OCI-M2 (cell line): ENCODE data around the gene DCDC2.
"Not testable (repeated sequence)": the region's sequence is repeated elsewhere in the genome, so short reads cannot be mapped to it uniquely, and the experiment has no call there.

Experiments used
- DNase-seq: peaks from one replicate; lab custom pipeline; 2025; ENCODE audit not compliant: unreplicated experiment; lab: John Stamatoyannopoulos, UW

Gene DCDC2

DNA sequence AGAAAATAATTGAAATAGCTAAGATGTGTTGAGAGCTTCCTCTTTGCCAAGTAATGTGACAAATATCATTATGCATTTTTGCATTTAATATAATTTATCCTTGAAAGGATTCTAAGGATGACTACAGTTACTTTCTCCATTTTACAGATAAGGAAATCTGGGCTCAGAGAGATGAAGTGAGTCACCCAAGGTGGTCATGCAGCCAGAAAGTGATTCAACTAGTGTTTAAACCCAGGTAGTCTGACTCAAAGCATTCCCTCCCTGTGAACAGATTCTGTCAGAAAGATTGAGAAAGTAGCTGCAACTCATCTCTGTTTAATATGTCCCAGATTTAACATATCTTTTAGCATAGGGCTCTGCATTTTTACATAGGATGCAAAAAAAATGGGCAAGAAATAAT, 203.7 kb downstream of the DCDC2 start:
- DNase-seq: no peak

DNA sequence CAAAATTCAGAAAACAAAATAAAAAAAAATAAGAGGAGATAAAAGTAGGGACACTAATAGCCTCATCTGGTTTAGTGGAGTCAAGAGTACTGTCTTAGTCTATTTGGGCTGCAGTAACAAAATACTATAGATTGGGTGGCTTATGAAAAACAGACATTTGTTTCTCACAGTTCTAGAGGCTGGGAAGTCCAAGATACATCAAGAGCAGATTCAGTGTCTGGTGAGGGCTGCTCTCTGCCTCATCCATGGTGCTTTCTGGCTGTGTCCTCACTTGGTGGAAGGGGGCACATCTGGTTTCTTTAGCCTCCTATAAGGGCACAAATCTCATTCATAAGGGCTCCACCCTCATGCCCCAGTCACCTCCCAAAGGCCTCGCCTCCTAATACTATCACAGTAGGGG, 205.8 kb downstream of the DCDC2 start:
- no peak for DNase-seq

DNA sequence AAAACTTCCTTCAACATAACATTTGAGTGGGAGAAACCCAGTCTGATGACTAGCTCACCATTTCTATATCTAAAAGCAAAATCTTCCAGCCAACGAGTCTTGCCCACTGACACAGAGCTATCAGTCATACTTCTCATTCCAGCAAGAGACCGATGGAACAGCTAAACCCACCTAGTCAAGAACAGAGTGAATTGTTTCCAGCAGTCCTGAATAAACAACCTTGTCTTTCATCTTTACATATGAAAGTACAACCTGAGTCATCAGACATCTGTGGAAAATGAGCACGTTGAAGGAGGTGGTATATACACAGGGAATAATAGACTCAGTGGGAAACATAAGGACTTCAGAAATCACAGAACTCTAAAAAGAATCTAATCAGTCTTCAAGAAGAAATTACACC, 208.0 kb downstream of the DCDC2 start:
- no peak for DNase-seq

DNA sequence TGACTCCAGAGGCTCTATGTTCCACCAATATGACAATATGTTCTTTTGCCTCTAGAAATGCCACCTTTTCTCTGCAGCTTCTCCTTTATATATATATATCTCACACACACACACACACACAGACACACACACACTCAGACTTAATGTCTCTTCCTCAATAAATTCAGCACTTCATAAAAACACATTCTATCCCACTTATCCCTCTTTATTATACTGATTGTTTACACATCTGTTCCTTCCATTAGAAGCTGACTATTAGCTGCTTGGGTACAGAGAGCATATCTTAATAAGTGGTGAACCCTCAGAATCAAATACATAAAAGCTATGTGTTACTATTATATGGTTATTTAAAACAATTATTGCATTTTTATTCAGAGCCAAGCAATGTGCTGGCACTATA, 208.6 kb downstream of the DCDC2 start:
- no peak for DNase-seq

DNA sequence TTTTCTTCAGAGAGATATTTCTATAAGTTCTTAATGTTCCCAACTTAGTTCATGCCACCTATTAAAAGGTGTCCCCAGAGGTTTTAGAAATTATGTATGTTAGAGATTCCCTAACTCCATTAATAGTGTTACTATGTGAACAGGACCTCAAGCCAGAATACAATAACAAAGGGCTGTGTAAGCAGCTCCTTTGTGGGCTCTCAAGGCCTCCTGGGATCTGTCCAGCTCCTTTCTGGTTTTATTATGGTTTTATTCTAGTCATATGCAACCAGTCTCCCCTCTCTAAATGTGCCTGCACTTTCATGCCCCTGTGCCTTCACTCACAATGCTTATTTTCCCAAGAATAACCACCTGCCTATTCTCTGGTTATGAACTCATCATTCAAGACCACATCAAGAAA, 209.2 kb downstream of the DCDC2 start:
- DNase-seq: no peak

DNA sequence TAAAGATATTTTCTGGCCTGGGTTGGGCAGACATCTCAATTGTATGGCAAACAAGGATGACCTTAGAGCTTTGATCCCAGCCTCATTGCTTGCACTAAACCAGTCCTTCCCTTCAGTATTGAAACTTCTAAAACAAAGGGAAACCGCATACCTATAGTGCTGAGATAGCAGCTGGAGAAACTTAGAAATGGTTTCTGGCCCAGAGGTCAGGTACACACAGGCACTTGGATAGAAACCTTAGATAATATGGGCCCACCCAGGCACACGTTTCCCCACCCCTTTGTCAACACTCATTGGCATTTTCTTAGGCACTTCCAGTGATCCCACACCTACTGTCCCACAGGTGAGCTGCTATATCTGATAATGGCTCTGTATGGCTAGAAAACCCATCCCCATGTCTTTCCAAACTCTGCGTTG, 209.7 kb downstream of the DCDC2 start:
- no peak for DNase-seq

DNA sequence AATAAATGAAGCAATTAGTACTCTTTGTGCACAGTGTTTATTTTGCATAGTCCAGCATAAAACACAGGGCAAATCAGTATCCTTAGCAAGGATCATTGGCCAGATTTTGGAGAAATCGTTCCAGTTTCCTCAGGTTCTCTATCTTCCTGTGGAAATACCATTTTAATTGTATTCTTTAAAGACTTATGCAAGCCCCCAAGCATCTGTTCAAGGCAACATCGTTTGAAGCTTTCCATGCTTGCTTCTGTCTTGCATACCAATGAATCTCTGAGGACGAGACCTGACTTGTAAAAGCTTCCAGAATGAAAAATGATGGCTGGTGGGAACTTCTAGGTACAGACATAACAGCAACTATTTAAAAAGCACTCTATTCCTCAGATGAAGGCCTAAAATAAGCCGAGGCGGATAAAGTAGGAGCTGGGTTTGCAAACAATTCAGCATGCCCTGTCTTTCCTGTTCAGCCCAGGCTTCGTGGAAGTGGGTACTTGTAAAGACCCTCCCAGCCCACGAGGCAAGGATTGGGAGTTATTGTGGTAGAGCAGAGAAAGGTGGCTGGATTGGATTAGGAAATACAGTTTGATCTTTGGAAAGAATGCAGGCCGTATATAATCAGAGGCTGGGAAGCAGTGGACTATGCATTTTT, 210.2 kb downstream of the DCDC2 start:
- DNase-seq: no peak

DNA sequence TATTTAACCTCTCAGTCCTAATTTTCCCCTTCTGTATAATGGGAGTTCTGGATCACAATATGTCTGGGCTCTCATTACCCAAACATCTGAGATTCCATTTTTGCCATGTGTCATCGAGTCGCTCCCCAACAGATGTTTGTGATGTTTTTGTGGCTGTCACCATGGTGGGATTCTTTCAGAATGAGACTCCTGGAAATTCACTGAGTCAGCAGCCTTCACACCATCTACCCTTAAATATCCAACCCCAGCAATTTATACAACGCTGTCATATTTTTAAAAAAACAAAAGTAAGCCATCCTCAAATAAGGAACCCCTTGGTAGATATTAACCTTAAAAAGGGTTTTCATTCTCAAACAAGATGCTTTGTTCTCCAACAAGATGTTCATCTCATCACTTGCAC, 211.0 kb downstream of the DCDC2 start:
- DNase-seq: no peak

DNA sequence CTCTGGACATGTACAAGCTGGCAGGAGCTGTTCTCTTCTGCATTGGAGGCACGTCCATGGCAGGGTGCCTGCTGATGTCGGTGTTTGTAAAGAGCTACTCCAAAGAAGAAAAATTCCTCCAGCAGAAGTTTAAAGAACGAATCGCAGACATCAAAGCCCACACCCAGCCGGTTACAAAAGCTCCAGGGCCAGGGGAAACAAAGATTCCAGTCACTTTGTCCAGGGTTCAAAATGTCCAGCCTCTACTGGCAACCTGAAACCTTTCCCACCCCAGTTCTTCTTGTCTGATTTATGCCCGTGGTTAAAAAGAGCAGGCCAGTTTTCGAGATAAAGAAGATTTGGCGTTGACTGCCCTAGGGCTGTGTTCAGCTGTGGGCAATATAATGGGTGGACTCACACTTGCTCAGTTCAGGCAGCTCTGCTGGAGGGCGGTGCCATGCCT, 212.1 kb downstream of the DCDC2 start:
- DNase-seq: no peak

DNA sequence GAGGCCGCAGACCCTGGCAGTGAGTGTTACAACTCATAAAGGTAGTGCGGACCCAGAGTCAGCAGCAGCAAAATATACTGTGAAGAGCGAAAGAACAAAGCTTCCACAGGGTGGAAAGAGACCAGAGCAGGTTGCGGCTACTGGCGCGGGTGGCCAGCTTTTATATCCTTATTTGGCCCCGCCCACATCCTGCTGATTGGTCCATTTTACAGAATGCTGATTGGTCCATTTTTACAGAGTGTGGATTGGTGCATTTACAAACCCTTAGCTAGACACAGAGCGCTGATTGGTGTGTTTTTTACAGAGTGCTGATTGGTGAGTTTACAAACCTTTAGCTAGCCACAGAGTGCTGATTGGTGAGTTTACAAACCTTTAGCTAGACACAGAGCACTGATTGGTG, 215.1 kb downstream of the DCDC2 start:
- not testable (repeated sequence) for DNase-seq

DNA sequence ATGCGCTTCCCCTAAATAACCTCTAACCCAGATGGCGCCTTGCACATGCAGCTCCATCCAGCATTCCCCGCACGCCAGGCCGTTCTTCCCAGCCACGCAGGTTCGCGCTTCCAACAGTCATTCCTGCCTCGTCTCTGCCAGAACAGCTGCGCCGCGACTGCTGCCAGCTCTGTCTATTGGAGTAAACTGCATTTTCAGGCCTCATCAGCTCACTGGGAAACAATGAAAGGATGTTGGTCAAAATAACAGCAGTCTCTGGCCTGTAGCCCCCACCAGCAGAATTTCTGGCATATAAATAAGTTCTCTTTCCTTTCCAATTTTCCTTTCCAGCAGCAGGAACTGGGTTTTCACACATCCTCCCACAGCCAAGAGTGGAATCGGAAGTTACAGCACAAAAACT, 217.3 kb downstream of the DCDC2 start:
- no peak for DNase-seq

DNA sequence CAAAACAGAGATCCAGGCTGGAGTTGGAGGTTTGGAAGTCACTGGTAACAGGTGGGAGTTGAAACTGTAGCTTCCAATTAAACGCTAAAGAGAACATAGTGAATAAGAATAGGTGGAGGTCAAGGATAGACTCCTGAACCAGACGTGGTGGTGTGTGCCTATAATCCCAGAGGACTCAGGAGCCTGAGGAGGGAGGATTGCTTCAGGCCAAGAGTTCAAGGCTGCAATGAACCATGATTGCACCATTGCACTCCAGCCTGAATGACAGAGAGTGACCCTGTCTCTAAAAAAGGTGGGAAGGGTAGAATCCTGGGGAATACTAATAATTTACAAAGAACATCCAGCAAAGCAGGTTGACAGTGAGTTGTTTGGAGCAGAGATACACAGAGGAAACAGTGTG, 218.2 kb downstream of the DCDC2 start:
- no peak for DNase-seq

DNA sequence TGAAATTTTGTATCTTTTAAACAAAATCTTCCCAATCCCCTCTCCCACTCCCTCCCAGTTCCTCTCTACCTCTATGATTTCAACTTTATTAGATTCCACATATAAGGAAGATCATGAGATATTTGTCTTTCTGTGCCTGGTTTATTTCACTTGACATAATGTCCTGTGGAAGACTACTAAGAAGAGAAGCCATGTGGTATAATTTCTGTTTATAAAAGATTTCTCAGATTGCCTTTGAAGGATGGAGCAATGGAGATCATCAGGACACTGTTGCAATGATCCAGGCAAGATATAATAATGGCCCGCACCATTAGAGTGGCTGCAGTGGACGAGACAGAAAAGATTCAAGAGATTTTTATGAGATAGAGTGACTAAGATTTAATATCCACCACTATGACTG, 218.8 kb downstream of the DCDC2 start:
- no peak for DNase-seq

DNA sequence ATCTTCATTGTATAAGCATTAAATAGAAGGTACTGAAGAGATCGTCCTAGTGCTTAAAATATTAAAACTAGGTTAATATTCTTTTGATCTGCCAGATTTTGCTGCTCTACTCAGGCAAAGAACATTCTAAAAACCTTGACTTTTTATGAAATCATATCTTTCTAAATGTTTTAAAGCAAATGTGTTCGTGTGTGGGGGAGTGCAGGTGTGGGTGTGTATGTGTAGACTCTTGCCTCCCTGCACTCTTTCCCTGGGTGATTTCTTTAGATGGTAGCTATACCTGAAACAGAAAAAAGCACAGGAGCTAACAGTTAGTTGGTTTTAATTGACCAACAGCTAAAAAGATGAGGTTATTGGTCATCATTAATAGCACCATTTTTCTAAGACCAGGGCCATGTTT, 226.1 kb downstream of the DCDC2 start:
- no peak for DNase-seq

DNA sequence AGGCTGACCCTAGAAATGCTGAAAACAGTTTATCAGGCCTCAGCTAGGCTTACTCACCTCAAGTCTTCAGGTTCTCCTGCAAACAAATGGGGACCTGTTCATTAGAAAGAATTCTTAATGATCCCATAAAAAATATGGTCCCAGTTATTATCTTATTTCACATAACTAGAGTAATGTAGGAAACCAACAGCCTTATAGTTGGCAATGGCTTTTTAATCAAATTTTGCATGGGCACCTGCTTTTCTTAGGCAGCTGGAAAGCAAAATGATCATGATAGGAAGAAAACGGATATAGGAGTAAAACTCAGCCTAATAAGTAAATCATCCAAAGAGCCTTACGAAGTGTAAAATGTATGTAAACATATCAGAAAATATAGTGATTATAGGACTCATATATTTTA, 230.5 kb downstream of the DCDC2 start:
- DNase-seq: no peak

DNA sequence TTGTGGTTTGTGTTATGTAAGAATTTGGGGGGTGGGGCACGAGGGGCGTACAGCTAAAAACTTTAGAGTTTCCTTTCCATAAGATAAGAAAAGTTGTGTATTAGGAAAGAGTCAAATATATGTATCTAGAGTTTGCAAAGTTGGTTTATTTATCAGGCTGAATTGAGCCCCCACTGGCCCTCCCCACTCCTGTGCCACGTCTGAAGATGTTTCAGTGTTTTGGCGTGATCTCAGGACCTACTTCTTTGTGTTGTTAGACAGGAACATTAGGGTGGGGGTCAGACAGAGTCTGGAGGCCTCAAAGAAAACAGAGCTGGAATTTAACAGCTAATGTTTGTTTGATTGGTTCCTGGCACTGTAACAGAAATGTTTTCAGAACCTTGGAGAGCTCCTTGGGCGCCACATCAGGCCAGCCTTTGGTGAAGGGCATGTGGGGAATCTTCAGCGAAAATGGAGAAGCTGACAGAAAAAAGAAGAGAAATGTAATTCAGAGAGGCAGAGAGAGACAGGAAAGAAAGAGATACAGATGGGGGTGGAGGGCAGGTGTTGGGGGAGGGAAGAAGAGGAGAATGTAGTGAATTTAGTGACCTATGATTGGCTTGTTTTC, 231.2 kb downstream of the DCDC2 start:
- peak; percentile 55 for DNase-seq

DNA sequence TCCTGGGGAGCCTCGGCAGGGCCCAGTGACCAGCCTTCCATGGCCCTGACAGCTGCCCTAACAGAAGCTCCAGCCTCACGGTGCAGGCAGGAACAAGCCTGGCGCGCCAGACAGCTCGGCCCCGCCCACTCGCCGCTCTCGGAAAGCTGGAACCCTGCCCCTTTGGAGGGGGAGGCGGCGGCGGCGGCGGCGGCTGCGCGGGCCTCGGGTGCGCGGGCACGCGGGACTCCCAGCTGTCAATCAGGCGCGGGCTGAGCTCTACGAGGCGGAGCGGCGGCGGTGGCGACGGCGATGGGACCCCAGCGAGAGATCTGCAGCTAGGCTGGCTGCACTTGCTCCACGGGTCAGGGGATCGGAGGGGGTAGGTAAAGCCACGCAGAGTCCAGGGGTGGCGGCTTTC, 231.9 kb downstream of the DCDC2 start, which contains the start of gene NRSN1:
Gene NRSN1, plus strand, starts transcription at position 236 of the 400 bp plus-strand sequence. CDS start 8,113 bp downstream, outside the sequence.
- DNase-seq: no peak

DNA sequence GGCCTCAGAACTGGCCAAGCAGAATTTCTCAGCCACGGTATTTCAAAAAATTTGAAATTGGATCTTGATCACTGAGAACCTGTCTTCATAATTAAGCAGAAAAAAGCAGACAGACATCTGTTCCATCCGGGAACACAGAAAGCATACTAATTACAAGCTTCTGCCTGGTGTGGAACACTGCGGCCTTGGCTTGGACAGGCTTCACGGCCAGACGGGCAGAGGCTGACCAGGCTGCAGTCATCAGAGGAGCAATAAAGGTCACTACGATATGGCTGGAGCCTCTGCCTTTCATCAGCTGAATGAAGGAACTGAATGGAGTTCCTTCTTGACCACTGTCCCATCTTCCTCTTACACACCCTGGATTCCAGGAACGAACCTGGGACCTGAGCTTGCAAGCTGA, 235.7 kb downstream of the DCDC2 start:
- DNase-seq: no peak
